GM23338 (cell line): Measurements from ENCODE around the gene MTPN. TPM values are rescaled to one million over a fixed set of nuclear protein-coding genes. Genes with fewer than 3 reads are reported as not detected.

Experiments used
- ATAC-seq: fragments of 200-7000 bp; cut with Tn5 transposase; 3 replicates; pipeline ENCODE4 v1.9.1; 2020
- DNase-seq: peaks from one replicate; pipeline ENCODE4 v3.0.0-alpha.2; 2015; ENCODE audit warnings: low spot score
- H2AFZ ChIP-seq: fragments of 200-600 bp; sonication (generic); 2 replicates; pipeline ENCODE4 v1.8.0; 2016; ENCODE audit warnings: antibody characterized with exemption, mild to moderate bottlenecking, moderate library complexity
- H3F3A ChIP-seq: fragments of 200-600 bp; sonication (generic); replicated peaks from 2 replicates; pipeline ENCODE4 v1.8.0; 2017; ENCODE audit warnings: antibody characterized with exemption, mixed run types, low read depth
- H3K27ac ChIP-seq: fragments of 200-600 bp; sonication (generic); 2 replicates; pipeline ENCODE4 v1.6.1; 2016; ENCODE audit warnings: low read depth
- H3K27me3 ChIP-seq: fragments of 200-600 bp; sonication (generic); 2 replicates; pipeline ENCODE4 v1.8.0; 2016; ENCODE audit warnings: mild to moderate bottlenecking, mixed run types, moderate library complexity; ENCODE audit not compliant: insufficient read depth
- H3K36me3 ChIP-seq: fragments of 200-600 bp; sonication (generic); 2 replicates; pipeline ENCODE4 v1.8.0; 2016; ENCODE audit warnings: mild to moderate bottlenecking; ENCODE audit not compliant: insufficient read depth
- H3K4me1 ChIP-seq: fragments of 200-600 bp; sonication (generic); 2 replicates; pipeline ENCODE4 v1.8.0; 2016; ENCODE audit warnings: mild to moderate bottlenecking, moderate library complexity; ENCODE audit not compliant: insufficient read depth
- H3K4me2 ChIP-seq: fragments of 200-600 bp; sonication (generic); 2 replicates; pipeline ENCODE4 v1.7.1; 2017; ENCODE audit warnings: mixed run types
- H3K4me3 ChIP-seq: fragments of 200-600 bp; sonication (generic); 2 replicates; pipeline ENCODE4 v1.6.1; 2016; ENCODE audit warnings: mixed run types
- H3K79me2 ChIP-seq: fragments of 200-600 bp; sonication (generic); replicated peaks from 2 replicates; pipeline ENCODE4 v1.8.0; 2017; ENCODE audit warnings: mild to moderate bottlenecking; ENCODE audit not compliant: insufficient read depth
- H3K9me2 ChIP-seq: fragments of 200-600 bp; sonication (generic); 2 replicates; pipeline ENCODE4 v1.8.0; 2017; ENCODE audit not compliant: insufficient read depth
- H4K20me1 ChIP-seq: fragments of 200-600 bp; sonication (generic); replicated peaks from 2 replicates; pipeline ENCODE4 v1.8.0; 2017; ENCODE audit warnings: mild to moderate bottlenecking; ENCODE audit not compliant: insufficient read depth
- H3K27ac Mint-ChIP-seq: 2 replicates; pipeline ENCODE4 v1.8.0; 2020; ENCODE audit warnings: inconsistent platforms, mild to moderate bottlenecking, moderate library complexity, mixed read lengths
- H3K27me3 Mint-ChIP-seq: 3 replicates; pipeline ENCODE4 v1.8.0; 2022; ENCODE audit warnings: low read depth, mild to moderate bottlenecking, moderate library complexity, mixed read lengths, inconsistent platforms; ENCODE audit not compliant: insufficient read depth, poor library complexity
- H3K36me3 Mint-ChIP-seq: 3 replicates; pipeline ENCODE4 v1.8.0; 2021; ENCODE audit warnings: low read depth, mild to moderate bottlenecking, inconsistent platforms, moderate library complexity, mixed read lengths
- H3K4me1 Mint-ChIP-seq: 3 replicates; pipeline ENCODE4 v1.8.0; 2020; ENCODE audit warnings: mild to moderate bottlenecking, inconsistent platforms, mixed read lengths
- H3K4me3 Mint-ChIP-seq: 3 replicates; pipeline ENCODE4 v1.8.0; 2021; ENCODE audit warnings: moderate library complexity, mild to moderate bottlenecking, inconsistent platforms, mixed read lengths
- H3K9me3 Mint-ChIP-seq: 3 replicates; pipeline ENCODE4 v1.8.0; 2020; ENCODE audit warnings: moderate library complexity, mild to moderate bottlenecking, inconsistent platforms, mixed read lengths
- CREB1 ChIP-seq: fragments of 250-450 bp; sonication (Bioruptor Pico); IDR thresholded peaks from 2 replicates; pipeline ENCODE4 v1.5.0; 2020; ENCODE audit warnings: low read depth, mild to moderate bottlenecking, moderate library complexity
- EZH2 ChIP-seq: fragments of 200-600 bp; sonication (generic); IDR thresholded peaks from one replicate; pipeline ENCODE4 v1.8.0; 2017; ENCODE audit warnings: antibody characterized with exemption, mild to moderate bottlenecking, low read depth; ENCODE audit not compliant: unreplicated experiment
- EZH2phosphoT487 ChIP-seq: fragments of 200-600 bp; sonication (generic); IDR thresholded peaks from one replicate; pipeline ENCODE4 v1.8.1; 2018; ENCODE audit warnings: antibody characterized with exemption; ENCODE audit not compliant: unreplicated experiment
- JUNB ChIP-seq: IDR thresholded peaks from one replicate; pipeline ENCODE4 v1.6.1; 2016; ENCODE audit warnings: antibody characterized with exemption; ENCODE audit not compliant: unreplicated experiment
- NANOG ChIP-seq: IDR thresholded peaks from 2 replicates; pipeline ENCODE4 v1.6.1; 2016; ENCODE audit warnings: antibody characterized with exemption, borderline replicate concordance
- REST ChIP-seq: IDR thresholded peaks from one replicate; pipeline ENCODE4 v1.6.1; 2018; ENCODE audit warnings: antibody characterized with exemption; ENCODE audit not compliant: unreplicated experiment
- STAT1 ChIP-seq: IDR thresholded peaks from one replicate; pipeline ENCODE4 v1.6.1; 2016; ENCODE audit warnings: antibody characterized with exemption; ENCODE audit not compliant: unreplicated experiment
- ZNF331 ChIP-seq: fragments of 250-450 bp; sonication (Bioruptor Pico); IDR thresholded peaks from 2 replicates; pipeline ENCODE4 v1.5.0; 2020; ENCODE audit warnings: low read depth, mild to moderate bottlenecking, moderate library complexity
- polyA plus RNA-seq: library from polyadenylated mRNA; unstranded; fragments of >200 nt; fragmentation: Nextera tagmentation; extraction: Ambion mirVana; gene quantifications from 2 replicates; pipeline ENCODE4 v1.2.1, GENCODE V29; 2016
- total RNA-seq: library from RNA; depleted of rRNA; stranded (reverse); fragments of >200 nt; shearing (Covaris generic); gene quantifications from 2 replicates; pipeline ENCODE4 v1.2.3, GENCODE V29; 2014
- TF ChIP-seq, protein P1 (sequence below): fragments of 250-450 bp; sonication (Bioruptor Pico); IDR thresholded peaks from 2 replicates; pipeline ENCODE4 v1.5.0; 2020; ENCODE audit warnings: mild to moderate bottlenecking, moderate library complexity
- TF ChIP-seq, protein P2 (sequence below), 2 experiments: fragments of 200-600 bp in 1 of 2; sonication (generic) in 1 of 2; conservative IDR thresholded peaks; 2 replicates each; pipeline versions ENCODE4 v1.5.1 to v1.6.1; 2016 to 2017; ENCODE audit warnings: antibody characterized with exemption in 2 of 2, low read depth in 2 of 2, mild to moderate bottlenecking in 2 of 2, moderate library complexity in 1 of 2
- TF ChIP-seq, protein P3 (sequence below): IDR thresholded peaks from 2 replicates; pipeline ENCODE4 v1.6.1; 2016; ENCODE audit warnings: antibody characterized with exemption

MTPN gene
- total and polyA plus RNA-seq, 2 experiments from 2014 or later: 87.7 to 90.3 TPM

- no peaks in the 10 kb centered on the region; the same call in 1 of the 3 replicates for H3K9me3 Mint-ChIP-seq
- no peaks in the 10 kb centered on the region for H3K36me3 Mint-ChIP-seq
- no peak overlapping the region for H3K4me2 ChIP-seq
- peaks cover 3% of the 10 kb centered on the region; the same call in 1 of the 3 replicates for H3K4me1 Mint-ChIP-seq
- H3F3A ChIP-seq: no peaks in the 10 kb centered on the region
- no peak for ATAC-seq
- no peaks in the 10 kb centered on the region for H4K20me1 ChIP-seq
- H3K36me3 ChIP-seq: no peaks in the 10 kb centered on the region
- H3K4me3 ChIP-seq: no peak overlapping the region
- H3K27ac Mint-ChIP-seq: no peak overlapping the region
- H3K27me3 ChIP-seq: no peaks in the 10 kb centered on the region
- H2AFZ ChIP-seq: no peak overlapping the region; the same call in 1 of the 2 replicates
- H3K4me3 Mint-ChIP-seq: no peak overlapping the region
- no peak for DNase-seq
- H3K9me2 ChIP-seq: peaks cover 6% of the 10 kb centered on the region
- H3K79me2 ChIP-seq: no peaks in the 10 kb centered on the region
- no peaks in the 10 kb centered on the region for H3K4me1 ChIP-seq
- TF ChIP-seq, protein P1, sequence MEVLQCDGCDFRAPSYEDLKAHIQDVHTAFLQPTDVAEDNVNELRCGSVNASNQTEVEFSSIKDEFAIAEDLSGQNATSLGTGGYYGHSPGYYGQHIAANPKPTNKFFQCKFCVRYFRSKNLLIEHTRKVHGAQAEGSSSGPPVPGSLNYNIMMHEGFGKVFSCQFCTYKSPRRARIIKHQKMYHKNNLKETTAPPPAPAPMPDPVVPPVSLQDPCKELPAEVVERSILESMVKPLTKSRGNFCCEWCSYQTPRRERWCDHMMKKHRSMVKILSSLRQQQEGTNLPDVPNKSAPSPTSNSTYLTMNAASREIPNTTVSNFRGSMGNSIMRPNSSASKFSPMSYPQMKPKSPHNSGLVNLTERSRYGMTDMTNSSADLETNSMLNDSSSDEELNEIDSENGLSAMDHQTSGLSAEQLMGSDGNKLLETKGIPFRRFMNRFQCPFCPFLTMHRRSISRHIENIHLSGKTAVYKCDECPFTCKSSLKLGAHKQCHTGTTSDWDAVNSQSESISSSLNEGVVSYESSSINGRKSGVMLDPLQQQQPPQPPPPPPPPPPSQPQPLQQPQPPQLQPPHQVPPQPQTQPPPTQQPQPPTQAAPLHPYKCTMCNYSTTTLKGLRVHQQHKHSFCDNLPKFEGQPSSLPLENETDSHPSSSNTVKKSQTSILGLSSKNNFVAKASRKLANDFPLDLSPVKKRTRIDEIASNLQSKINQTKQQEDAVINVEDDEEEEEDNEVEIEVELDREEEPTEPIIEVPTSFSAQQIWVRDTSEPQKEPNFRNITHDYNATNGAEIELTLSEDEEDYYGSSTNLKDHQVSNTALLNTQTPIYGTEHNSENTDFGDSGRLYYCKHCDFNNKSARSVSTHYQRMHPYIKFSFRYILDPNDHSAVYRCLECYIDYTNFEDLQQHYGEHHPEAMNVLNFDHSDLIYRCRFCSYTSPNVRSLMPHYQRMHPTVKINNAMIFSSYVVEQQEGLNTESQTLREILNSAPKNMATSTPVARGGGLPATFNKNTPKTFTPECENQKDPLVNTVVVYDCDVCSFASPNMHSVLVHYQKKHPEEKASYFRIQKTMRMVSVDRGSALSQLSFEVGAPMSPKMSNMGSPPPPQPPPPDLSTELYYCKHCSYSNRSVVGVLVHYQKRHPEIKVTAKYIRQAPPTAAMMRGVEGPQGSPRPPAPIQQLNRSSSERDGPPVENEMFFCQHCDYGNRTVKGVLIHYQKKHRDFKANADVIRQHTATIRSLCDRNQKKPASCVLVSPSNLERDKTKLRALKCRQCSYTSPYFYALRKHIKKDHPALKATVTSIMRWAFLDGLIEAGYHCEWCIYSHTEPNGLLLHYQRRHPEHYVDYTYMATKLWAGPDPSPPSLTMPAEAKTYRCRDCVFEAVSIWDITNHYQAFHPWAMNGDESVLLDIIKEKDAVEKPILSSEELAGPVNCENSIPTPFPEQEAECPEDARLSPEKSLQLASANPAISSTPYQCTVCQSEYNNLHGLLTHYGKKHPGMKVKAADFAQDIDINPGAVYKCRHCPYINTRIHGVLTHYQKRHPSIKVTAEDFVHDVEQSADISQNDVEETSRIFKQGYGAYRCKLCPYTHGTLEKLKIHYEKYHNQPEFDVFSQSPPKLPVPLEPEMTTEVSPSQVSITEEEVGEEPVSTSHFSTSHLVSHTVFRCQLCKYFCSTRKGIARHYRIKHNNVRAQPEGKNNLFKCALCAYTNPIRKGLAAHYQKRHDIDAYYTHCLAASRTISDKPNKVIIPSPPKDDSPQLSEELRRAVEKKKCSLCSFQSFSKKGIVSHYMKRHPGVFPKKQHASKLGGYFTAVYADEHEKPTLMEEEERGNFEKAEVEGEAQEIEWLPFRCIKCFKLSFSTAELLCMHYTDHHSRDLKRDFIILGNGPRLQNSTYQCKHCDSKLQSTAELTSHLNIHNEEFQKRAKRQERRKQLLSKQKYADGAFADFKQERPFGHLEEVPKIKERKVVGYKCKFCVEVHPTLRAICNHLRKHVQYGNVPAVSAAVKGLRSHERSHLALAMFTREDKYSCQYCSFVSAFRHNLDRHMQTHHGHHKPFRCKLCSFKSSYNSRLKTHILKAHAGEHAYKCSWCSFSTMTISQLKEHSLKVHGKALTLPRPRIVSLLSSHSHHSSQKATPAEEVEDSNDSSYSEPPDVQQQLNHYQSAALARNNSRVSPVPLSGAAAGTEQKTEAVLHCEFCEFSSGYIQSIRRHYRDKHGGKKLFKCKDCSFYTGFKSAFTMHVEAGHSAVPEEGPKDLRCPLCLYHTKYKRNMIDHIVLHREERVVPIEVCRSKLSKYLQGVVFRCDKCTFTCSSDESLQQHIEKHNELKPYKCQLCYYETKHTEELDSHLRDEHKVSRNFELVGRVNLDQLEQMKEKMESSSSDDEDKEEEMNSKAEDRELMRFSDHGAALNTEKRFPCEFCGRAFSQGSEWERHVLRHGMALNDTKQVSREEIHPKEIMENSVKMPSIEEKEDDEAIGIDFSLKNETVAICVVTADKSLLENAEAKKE (CRISPR knock-in tag): no peak
- no peak for TF ChIP-seq ZNF331 (CRISPR knock-in tag)
- TF ChIP-seq CREB1 (CRISPR knock-in tag): no peak
- no peak for TF ChIP-seq JUNB
- TF ChIP-seq EZH2: no peak
- no peak for TF ChIP-seq NANOG
- TF ChIP-seq, protein P2, sequence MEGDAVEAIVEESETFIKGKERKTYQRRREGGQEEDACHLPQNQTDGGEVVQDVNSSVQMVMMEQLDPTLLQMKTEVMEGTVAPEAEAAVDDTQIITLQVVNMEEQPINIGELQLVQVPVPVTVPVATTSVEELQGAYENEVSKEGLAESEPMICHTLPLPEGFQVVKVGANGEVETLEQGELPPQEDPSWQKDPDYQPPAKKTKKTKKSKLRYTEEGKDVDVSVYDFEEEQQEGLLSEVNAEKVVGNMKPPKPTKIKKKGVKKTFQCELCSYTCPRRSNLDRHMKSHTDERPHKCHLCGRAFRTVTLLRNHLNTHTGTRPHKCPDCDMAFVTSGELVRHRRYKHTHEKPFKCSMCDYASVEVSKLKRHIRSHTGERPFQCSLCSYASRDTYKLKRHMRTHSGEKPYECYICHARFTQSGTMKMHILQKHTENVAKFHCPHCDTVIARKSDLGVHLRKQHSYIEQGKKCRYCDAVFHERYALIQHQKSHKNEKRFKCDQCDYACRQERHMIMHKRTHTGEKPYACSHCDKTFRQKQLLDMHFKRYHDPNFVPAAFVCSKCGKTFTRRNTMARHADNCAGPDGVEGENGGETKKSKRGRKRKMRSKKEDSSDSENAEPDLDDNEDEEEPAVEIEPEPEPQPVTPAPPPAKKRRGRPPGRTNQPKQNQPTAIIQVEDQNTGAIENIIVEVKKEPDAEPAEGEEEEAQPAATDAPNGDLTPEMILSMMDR (conservative IDR thresholded peaks at IDR 0.05; ENCODE audit: low read depth in 2 of 2): no peak
- no peak for TF ChIP-seq STAT1
- TF ChIP-seq EZH2phosphoT487: no peak
- TF ChIP-seq, protein P3, sequence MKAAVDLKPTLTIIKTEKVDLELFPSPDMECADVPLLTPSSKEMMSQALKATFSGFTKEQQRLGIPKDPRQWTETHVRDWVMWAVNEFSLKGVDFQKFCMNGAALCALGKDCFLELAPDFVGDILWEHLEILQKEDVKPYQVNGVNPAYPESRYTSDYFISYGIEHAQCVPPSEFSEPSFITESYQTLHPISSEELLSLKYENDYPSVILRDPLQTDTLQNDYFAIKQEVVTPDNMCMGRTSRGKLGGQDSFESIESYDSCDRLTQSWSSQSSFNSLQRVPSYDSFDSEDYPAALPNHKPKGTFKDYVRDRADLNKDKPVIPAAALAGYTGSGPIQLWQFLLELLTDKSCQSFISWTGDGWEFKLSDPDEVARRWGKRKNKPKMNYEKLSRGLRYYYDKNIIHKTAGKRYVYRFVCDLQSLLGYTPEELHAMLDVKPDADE: no peak
- no peak for TF ChIP-seq REST
- no peaks in the 10 kb centered on the region for H3K27me3 Mint-ChIP-seq
- H3K27ac ChIP-seq: no peak overlapping the region
These were observed 59.0 kb downstream of the MTPN start for GRCh38 chr7:135918134-135918533.
